Daoy (cell line): ENCODE data around the gene TSPEAR. TPM values are rescaled to one million over a fixed set of nuclear protein-coding genes. Genes with fewer than 3 reads are reported as not detected.
A peak's percentile ranks its signal among the peaks of the same experiment; 100 is the strongest.

ENCODE experiments used
- DNase-seq: peaks from one replicate; pipeline ENCODE4 v3.0.0-alpha.2; 2015; ENCODE audit warnings: low read depth
- total RNA-seq: library from RNA; depleted of rRNA; stranded (reverse); fragments of >200 nt; shearing (Covaris generic); gene quantifications from 2 replicates; pipeline ENCODE4 v1.2.3, GENCODE V29; 2014

TSPEAR gene
- total RNA-seq, 1 experiment from 2014 or later = not detected

DNA sequence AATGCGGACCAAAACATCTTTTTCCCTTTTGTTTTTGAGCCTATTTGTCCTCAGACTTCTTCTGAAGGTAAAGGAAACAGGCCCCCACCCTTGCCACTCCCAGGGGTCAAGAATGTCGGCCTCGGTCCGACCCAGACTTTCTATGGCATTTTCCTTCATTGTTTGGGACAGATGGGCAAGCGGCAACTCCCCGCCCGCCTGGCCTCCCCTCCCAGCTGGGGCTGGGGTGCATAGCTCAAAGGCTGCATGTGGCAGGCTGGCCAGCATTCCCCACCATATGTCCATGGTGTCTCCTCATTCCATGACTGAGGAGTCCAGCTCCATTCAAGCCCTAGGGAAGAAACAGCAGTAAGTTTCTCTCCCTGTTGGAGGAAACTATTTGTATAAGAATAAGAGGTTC, 29.4 kb upstream of the TSPEAR start:
- DNase-seq = no peak

DNA sequence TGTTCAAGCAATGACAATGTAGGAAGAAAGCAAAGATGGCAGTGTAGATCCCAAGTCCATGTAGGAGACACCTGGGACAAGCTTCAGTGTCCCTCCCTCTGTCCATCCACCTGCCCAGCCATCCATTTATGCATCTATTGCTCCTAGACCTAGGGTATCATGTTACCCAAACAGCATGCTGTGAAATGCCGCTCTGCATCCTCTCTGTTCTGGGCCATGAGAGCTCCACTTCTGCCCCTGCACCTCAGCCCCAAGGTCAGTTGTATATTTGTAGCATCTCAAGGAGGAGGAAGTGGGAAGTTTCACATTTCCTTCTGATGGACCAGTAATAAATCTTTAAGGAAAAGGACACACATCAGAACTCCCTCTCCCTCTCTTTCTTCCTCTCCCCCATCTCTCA, 27.9 kb upstream of the TSPEAR start:
- no peak for DNase-seq

DNA sequence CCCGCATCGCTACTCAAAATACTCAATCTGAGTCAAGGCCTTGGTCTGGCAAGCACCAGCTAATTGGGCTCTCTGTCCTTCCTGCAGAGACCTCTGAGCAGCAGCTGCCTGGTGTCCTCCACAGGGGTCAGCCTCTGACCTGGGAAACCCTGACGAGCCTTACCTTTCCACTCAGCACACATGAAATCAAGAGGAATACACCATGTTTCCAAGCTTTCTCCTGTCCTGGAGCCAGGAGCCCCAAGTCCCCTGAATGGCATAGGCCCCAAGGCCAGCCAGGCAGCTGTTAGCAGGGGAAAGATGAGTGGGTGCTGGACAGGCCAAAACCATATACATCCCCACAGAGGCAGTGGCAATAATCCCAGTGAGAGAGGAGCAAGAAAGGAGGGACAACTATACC, 27.2 kb upstream of the TSPEAR start:
- DNase-seq = no peak

DNA sequence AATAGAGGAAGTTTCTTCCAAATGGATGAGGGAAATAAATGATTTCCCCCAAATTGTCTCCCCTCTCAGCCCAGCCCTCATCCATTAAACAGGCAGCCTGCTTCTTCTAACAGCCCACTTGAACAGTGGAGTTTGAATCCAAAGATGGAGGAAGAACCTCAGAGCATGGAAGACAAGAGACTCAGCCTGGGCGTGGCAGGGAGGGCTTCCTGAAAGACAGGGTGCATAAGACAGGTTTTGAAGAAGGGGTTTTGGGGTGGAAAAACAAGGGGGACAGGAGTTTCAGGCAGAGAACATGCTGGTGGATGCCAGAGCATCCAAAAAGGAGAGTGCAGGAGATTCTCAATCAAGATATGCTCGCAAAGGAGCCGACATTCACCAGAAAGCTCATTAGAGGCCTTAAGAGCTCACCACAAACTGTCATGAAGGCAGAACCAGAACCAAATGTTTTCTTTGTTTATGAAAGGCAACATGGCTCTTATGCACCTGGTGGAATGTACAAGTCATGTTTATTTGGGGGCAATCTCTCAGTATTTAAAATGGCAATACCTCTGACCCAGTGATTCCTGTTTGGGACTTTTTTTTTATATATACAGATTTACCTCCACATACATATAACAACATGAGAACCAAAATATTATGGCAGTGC, 26.5 kb upstream of the TSPEAR start:
- DNase-seq = no peak

DNA sequence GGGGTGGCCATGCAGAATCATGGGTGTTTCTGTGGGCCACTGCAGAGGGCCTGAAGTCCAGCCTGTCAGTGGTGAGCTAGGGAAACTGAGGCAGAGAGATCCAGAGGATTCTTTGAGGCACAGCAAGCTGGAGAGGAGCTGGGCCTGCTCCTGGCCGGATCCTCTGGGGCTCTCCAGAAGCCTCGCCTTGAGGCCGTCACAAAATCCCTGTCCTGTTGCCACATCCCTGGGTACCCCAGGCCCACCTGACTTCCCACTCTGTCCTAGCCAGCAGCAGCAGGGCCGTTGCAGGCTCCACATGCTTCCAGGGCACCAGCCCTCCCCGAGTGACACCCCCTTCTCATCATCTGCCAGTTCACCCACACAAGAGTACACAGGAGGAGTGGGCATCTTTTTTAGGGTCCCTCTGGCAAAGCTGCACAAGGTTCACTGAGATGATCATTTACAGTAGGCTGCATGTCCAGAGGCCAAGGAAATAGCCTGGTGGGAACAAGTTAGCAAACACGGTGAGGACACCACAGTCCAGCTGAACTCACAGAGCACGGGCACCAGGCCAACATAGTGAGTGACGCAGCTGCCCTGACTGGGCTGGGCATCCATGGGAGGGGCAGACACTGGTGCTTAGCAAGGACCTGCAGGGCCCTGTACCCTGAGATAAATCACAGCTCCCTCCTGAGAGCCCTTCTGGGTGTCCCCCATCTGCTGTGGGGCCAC, 25.1 kb upstream of the TSPEAR start:
- DNase-seq = peak; percentile 66

DNA sequence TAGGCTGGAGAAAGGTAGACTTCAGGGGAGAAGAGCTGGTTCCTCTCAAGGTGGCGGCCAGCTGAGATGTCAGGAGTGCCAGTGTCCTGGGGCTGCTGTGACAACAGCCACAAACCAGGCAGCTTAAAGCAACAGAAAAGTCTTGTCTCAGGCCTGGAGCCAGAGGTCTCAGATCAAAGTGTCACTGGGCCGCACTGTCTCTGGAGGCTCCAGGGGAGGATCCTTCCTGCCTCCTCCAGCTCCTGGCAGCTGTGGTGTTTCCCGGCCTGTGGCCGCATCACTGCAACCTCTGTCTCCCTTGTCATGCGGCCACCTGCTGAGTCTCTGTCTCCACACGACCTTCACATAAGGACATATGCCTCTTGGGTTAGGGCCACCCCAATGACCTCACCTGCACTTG, 24.4 kb upstream of the TSPEAR start:
- no peak for DNase-seq

DNA sequence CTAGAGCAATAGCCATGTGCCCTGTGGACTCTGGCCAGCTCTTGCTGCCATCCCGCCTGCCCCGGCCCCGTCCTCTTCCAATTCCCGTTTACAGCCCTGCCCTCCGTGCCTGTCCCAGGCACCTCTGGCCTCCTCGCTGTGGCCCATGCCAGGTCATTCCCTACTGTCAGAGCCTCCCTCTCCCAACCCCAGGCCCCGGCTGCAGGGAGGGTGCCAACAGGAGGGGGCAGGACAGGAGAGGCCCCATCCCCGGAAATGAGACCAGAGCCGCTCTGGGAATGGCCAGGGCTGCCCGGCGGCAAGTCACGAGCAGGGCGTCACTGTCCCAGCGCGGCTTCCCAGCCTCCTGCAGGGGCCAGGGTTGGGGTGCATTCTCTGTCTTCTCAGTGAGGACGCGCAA, 23.5 kb upstream of the TSPEAR start:
- no peak for DNase-seq

DNA sequence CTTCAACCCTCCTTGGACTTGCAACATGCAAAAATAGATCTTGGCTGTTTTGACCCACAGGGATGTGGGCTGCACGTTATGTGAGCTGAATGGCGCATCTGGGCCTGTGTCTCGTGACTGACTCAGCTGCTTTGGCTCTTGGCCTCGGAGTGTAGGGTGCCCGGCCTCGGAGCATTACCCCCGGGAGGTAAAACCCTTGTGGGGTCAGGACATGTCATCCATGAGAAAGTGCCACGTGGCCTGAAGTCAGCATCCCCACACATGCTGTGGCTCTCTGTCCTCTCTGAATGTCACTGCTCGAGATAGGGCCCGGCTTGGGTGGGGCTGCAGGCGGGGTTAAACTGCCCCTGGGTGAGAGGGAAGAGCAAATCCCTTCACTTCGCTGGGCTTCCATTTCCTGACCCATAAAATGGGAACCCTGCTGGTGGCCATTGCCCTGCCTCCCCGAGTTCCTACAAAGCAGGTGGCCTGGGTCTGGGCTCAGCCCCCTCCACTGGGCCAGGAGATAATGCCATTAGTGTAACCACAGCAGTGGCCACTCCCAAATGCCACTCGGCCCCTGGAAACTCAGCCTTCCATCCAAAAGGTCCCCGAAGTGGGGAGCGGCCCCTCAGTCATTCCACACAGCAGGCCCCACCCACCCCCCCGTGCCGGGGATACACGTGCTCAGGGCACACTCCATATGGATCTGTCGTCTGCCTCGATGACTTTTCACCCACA, 22.8 kb upstream of the TSPEAR start:
- DNase-seq = peak; percentile 39

DNA sequence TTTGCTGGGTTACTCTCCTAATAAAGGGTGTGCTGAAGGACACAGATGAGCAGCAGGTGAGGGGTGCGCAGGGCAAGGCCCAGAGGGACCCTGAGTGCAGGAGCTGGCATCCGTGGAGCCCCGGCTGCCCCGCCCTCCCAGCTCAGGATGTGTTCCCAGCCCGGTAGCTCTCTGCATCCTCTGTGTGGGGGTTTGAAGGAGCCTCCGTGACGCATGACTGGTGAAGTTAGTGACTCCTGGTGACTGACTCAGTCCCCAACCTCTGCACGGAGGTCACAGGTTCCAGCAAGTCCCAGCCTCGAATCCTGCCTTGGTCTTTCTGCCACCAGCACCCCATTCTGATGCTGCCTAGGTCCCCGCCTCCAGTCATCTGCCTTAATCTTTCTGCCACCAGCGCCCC, 21.6 kb upstream of the TSPEAR start:
- DNase-seq = no peak

DNA sequence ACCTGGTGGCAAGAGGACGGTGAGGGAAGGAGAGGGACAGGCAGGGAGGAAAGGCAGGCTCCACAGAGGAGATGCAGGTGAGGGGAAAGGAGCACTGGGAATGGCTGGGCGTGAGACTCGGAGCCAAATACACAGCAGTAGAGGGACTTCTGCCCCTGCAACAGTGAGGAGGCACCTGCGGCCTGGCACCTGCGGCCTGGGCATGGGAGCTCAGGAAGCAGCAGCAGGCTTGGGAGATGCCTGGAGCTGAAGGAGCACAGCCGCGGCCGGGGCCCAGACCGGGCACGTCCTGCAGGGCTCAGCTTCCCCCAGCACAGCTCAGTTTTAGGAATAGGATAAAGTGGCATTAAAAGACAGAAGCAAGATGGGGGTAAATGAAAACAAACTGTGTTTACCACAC, 20.9 kb upstream of the TSPEAR start:
- DNase-seq = no peak

DNA sequence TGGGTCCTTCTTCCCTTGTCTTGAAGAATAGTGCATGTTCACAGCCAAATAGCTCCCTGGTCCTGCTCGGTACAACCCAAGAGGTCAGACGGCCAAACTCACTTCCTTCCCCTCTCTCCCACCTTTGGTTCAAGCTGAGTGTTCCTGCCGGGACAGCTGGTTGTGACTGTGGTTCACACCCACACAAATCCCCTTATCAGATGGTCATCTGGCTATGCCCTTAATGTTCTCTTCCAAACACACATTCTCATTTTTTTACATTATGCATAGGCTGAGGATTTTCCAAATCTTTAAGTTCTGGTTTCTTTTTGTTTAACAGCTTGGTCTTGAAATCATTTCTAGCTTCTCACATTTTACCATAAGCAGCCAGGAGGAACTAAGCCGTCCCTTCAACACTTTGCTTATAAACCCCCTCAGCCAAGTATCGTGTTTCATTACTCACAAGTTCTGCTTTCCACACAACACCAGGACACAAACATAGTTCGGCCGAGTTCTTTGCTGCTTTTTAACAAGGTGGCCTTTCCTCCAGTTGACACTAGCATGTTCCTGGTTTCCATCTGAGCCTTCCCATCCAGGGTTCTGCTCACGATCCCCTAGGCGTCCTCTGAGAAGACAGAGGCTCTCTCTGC, 19.7 kb upstream of the TSPEAR start:
- no peak for DNase-seq

DNA sequence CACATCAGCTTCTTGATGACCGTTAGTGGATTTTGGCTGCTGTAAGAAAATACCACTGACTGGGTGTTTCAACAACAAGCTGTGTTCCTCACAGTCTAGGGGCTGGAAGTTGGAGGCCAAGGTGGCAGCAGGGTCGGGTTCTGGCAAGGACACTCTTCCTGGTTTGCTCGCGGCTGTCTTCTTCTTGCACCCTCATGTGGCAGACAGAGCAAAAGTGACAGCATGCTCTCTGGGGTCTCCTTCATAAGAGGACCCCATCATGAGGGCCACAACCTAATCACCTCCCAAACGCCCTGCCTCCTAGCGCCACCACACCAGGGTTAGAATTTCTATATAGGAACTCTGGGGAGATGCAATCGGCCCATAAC, 18.6 kb upstream of the TSPEAR start:
- no peak for DNase-seq

DNA sequence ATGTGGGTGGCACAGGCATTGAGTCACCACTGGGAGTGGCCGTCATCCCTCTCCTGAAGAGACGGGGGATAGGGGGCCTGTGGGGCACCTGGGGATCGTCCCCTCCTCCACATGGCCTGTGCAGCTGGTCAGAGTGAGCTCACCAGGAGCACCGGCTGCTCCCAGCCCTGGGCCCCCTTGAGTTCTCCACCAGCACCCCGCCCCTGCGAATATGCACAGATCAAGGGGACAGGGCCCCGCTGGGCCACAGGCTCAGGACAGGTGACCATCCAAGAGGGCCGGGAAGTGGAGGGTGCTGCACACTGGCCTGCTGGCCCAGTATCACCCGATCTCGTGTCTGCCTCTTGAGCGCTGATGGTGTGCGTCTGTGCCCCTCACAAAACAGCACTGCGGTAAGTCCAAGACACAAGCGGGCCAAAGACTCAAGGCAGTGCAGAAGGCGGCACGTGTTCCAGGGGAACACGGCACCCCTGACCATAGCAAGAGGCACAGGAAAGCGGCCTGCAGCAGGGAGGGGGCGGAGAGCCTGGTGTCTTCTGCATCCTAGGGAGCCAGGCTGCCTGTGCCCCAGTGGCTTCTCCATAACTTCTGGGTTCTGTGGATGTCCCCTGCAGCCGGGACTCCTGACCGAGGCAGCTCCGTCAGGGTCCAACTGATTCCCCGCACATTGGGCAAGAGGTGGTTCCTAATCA, 18.1 kb upstream of the TSPEAR start:
- DNase-seq = no peak

DNA sequence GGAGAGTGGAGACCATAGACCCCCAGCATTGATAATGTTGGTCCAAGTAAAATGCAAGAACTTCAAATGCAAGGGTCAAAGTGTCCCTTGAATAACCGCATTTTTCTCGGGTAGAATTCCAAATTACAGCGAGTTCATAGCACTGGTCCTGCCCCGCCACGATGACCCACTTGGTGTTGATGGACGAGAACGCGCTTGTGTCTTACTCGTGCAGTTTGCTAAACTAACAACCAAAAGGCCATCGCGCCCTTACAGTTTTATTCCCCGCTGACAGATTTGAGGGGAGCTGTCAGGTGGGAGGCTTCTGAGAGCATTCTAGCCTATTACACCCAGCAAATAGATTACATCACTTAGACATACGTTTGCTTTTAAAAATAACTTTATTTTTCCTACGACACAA, 17.3 kb upstream of the TSPEAR start:
- DNase-seq = no peak

DNA sequence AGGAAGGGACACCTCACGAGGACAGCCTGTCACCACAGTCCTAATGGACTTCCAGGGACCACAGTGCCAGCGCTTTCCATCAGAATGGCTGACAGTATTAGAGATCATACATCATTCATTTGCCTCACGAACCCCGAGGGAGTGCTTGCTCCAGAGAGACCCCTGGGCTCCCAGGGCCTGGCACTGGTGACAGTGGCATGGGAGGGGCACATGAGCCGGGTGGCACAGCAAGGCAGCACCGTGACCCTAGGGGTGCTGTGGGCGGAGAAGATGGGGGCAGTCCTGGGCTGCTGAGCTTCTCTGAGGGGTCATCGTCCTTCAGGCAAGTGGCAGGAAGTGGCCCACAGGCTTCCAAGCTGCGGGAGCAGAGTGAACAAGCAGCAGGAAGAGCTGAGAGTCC, 16.4 kb upstream of the TSPEAR start:
- DNase-seq = no peak

DNA sequence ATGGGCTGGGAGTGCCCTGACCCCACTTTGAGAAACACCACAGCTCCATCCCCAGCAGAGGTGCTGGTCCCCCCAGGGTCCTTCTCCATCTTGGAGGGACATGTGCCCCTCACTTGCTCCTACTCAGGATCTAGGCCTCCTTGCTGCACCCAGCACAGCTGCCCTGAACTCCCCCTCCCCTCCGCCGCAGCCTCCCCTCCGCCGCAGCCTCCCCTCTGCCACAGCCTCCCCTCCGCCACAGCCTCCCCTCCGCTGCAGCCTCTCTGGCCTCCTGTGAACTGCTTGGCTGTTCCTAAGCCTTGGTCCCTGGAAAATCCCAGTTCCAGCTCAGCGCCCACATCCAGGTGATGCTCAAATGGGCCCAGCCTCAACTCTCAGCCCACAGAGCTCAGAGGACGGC, 15.9 kb upstream of the TSPEAR start:
- DNase-seq = no peak

DNA sequence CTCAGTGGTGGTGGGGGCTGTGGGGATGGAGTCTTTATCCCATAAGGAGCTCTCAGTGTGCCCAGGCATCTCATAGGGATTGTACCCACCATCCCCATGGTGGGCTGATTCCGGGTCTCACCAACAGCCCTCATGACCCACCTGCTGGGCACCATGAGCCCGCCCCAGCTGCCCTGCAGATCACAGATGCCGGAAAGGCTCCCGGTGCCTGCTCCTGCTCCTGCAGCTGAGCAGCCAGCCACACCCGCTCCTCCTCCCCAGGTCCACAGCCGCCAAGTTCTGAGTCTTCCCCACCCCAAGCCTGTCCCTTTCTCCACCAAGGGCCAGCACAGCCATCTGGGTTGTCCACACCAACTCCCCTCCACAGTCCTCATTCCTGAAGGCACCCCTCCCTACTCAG, 15.5 kb upstream of the TSPEAR start:
- DNase-seq = no peak

DNA sequence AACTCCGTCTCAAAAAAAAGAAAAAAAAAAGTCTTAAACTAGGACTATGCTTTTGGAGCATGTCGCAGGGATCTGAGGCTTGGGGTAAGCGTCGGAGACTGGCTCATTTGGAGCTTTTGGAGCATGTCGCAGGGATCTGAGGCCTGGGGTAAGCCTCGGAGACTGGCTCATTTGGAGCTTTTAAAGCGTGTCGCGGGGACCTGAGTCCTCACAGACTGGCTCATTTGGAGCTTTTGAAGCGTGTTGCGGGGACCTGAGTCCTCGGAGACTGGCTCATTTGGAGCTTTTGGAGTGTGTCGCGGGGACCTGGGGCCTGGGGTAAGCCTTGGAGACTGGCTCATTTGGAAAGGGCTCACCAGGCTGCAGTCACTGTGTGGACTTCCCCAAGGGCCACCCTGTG, 13.6 kb upstream of the TSPEAR start:
- DNase-seq = no peak

DNA sequence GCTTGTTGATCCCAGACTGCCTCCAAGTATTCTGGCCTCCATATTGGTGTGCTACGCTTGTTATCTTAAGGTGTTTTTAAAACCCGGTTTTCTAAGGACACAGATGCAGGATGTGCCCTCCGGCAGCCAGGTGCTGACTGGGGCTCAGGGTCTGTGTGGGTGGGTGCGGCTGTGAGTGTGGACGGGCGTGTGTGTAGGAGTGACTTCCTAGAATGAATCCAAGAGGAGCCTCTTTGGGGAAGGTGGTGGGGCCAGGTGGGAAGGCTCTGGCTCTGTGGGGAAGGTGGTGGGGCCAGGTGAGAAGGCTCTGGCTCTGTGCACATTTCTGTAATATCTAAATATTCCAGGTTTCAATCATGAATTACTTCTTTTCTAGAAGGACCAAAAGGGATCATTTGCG, 12.8 kb upstream of the TSPEAR start:
- no peak for DNase-seq

DNA sequence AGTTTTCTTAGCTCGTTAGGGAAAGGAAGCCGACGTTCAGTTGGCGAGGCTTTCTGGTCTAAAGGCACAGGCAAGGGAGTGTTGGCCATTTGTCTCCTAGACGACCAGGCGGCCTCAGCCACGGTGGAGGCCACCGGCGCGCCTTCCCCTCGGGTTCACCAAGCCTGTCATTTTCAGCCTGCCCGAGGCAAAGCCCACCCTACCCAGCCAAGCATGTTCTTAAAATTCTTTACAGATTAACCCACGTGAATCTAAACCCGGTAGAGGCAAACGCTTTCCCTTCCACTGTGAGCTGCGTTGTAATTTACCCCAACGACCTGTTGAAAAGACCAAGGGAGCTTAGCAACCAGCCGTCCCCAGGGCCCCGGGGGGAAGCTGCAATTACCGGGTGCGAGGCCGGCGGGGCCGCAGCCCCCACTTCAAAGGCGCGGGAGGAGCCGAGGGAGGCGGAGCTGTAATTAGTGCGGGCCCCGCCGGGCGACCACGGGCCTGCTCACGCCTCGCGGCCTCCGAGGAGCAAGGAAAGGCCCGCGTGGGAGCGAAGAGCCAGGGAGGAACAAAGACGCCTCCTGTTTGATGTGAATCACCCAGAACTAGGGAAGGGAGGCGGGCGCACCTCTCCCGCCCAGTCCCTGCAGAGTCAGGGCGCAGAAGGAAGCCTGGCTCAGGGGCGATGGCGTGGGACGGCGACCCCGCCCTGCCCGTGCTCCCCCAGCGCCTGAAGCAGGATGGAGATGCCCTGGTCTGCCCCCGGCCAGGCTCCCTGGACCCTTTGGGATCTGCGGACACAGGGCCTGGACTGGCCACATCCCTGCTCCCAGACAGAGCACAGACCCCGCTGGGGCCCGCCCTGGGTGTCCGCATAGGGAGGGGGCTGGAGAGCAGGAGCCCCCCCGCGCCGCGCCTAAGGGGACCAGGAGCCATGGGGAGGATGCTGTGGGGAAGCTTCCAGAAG, 12.1 kb upstream of the TSPEAR start:
- peak; percentile 35 for DNase-seq

DNA sequence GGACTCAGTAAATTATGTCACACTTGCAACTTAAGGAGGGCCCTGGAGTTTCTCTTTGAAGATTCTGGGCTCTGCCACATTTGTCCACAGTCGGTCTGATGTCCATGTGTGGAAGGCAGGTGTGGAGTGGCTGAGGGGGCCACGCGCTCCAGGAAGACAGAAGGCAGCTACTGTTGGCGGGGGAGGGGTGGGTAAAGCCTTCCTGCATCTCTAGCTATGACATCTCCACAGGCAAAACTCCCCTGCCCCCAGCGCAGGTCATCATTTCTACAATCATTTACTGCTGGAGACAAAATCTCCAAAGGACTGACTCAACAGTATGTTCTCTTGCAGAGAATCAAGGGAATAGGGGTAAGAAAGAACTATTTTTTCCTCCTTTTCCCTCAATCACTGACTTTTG, 11.4 kb upstream of the TSPEAR start:
- no peak for DNase-seq
